Measurements from ENCODE around the gene CTDSPL.
"Not testable (repeated sequence)": the region's sequence is repeated elsewhere in the genome, so short reads cannot be mapped to it uniquely, and the experiment has no call there.

The CTDSPL gene

DNA sequence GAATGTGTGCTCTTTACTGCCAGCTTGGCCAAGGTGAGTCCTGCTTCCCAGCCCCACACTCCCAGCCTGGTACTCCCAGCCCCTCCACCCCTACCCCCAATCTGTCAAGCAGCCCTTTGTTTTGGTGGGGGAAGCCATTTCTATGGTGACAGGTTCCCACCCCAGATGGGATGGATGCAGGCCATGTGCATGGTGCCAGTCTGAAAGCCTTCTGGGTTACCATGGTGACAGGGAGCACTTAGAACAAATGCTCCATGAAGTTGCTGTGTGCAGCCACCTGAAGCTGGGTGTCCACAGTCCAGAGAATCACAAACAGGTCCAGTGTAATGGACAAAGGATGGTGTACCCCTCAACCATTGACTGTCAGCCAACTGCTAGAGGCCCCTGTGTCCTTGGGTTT lies 109.8 kb downstream of the CTDSPL start:
- no peak for DNase-seq (ENCODE audit: low read depth in 1 of 2, low spot score in 1 of 2)
- Histone ChIP-seq H3K4me3 (replicated peaks; ENCODE audit: insufficient read depth, low read length) (no peak overlapping the region), H3K27me3 (ENCODE audit: insufficient read depth, poor library complexity, severe bottlenecking) (no peaks in the 10 kb centered on the region), H3K27ac (replicated peaks) (no peak overlapping the region)
- TF ChIP-seq POLR2AphosphoS5 (IDR thresholded peaks at IDR 0.05; ENCODE audit: low read depth) (no peak), SPI1 (IDR thresholded peaks at IDR 0.05; ENCODE audit: borderline replicate concordance, low read depth) (no peak), GABPA (IDR thresholded peaks at IDR 0.05; ENCODE audit: low read depth) (no peak)
- TF ChIP-seq, protein P1, sequence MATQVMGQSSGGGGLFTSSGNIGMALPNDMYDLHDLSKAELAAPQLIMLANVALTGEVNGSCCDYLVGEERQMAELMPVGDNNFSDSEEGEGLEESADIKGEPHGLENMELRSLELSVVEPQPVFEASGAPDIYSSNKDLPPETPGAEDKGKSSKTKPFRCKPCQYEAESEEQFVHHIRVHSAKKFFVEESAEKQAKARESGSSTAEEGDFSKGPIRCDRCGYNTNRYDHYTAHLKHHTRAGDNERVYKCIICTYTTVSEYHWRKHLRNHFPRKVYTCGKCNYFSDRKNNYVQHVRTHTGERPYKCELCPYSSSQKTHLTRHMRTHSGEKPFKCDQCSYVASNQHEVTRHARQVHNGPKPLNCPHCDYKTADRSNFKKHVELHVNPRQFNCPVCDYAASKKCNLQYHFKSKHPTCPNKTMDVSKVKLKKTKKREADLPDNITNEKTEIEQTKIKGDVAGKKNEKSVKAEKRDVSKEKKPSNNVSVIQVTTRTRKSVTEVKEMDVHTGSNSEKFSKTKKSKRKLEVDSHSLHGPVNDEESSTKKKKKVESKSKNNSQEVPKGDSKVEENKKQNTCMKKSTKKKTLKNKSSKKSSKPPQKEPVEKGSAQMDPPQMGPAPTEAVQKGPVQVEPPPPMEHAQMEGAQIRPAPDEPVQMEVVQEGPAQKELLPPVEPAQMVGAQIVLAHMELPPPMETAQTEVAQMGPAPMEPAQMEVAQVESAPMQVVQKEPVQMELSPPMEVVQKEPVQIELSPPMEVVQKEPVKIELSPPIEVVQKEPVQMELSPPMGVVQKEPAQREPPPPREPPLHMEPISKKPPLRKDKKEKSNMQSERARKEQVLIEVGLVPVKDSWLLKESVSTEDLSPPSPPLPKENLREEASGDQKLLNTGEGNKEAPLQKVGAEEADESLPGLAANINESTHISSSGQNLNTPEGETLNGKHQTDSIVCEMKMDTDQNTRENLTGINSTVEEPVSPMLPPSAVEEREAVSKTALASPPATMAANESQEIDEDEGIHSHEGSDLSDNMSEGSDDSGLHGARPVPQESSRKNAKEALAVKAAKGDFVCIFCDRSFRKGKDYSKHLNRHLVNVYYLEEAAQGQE (IDR thresholded peaks at IDR 0.05; ENCODE audit: insufficient replicate concordance, low read depth), result no peak
- TF ChIP-seq, protein P2, sequence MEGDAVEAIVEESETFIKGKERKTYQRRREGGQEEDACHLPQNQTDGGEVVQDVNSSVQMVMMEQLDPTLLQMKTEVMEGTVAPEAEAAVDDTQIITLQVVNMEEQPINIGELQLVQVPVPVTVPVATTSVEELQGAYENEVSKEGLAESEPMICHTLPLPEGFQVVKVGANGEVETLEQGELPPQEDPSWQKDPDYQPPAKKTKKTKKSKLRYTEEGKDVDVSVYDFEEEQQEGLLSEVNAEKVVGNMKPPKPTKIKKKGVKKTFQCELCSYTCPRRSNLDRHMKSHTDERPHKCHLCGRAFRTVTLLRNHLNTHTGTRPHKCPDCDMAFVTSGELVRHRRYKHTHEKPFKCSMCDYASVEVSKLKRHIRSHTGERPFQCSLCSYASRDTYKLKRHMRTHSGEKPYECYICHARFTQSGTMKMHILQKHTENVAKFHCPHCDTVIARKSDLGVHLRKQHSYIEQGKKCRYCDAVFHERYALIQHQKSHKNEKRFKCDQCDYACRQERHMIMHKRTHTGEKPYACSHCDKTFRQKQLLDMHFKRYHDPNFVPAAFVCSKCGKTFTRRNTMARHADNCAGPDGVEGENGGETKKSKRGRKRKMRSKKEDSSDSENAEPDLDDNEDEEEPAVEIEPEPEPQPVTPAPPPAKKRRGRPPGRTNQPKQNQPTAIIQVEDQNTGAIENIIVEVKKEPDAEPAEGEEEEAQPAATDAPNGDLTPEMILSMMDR (IDR thresholded peaks at IDR 0.05; ENCODE audit: insufficient read depth, low read length), result no peak

DNA sequence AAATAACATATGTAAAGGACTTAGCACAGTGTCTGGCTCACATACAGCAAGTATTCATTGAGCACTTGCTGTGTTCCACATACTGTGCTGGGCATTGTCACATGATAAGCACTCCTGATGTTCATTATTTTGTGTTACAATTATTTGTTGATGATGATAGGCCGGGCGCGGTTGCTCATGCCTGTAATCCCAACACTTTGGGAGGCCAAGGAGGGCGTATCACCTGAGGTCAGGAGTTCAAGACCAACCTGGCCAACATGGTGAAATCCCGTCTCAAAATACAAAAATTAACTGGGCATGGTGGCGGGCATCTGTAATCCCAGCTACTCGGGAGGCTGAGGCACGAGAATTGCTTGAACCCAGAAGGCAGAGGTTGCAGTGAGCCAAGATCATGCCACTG lies 110.4 kb downstream of the CTDSPL start:
- not testable (repeated sequence) for H3K27ac ChIP-seq (replicated peaks); H3K27me3 ChIP-seq (ENCODE audit: insufficient read depth, poor library complexity, severe bottlenecking); DNase-seq (ENCODE audit: low read depth in 1 of 2, low spot score in 1 of 2); H3K4me3 ChIP-seq (replicated peaks; ENCODE audit: insufficient read depth, low read length)

DNA sequence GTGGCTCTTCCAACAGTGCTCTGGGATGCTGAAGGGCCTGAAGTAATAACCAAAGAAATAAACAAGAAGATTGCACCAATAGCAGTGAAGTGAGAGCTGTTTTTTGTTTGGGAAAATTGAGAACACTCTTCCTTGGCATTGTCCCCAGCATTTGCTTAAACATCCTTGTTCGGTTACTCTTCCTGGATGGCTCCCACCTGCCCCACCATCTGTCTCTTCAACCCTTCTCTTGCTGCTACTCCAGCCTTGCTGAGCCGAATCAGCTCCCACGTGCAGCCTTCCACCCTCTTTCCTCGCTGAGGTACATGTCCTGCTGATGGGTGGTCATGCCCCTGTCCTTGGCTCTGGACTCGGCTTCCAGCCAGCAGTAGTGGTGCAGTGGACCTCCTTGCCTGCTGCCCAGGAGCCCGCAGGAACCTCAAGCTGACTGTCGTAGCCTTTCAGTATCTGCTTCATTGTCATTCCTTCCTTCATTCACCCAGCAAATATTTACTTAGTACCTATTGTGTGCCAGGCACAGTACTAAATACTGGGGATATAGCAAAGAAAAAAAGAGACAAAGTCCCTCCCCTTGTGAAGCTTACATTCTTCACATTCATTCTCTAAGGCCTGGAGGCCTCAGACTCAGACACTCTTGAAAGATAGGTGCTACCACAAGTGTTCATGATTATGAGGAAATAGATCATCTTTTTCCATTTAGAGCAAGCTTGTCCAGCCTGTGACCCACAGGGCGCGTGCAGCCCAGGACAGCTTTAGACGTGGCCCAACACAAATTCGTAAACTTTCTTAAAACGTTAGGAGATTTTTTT lies 111.8 kb downstream of the CTDSPL start:
- TF ChIP-seq, protein P1 (IDR thresholded peaks at IDR 0.05; ENCODE audit: insufficient replicate concordance, low read depth), result no peak
- TF ChIP-seq POLR2AphosphoS5 (IDR thresholded peaks at IDR 0.05; ENCODE audit: low read depth), result no peak
- TF ChIP-seq SPI1 (IDR thresholded peaks at IDR 0.05; ENCODE audit: borderline replicate concordance, low read depth), result no peak
- no peak for TF ChIP-seq GABPA (IDR thresholded peaks at IDR 0.05; ENCODE audit: low read depth)
- TF ChIP-seq, protein P2 (IDR thresholded peaks at IDR 0.05; ENCODE audit: insufficient read depth, low read length), result no peak
- no peak for DNase-seq (ENCODE audit: low read depth in 1 of 2, low spot score in 1 of 2)
- no peak overlapping the region for H3K4me3 ChIP-seq (replicated peaks; ENCODE audit: insufficient read depth, low read length)
- no peak overlapping the region for H3K27ac ChIP-seq (replicated peaks)
- no peaks in the 10 kb centered on the region for H3K27me3 ChIP-seq (ENCODE audit: insufficient read depth, poor library complexity, severe bottlenecking)

DNA sequence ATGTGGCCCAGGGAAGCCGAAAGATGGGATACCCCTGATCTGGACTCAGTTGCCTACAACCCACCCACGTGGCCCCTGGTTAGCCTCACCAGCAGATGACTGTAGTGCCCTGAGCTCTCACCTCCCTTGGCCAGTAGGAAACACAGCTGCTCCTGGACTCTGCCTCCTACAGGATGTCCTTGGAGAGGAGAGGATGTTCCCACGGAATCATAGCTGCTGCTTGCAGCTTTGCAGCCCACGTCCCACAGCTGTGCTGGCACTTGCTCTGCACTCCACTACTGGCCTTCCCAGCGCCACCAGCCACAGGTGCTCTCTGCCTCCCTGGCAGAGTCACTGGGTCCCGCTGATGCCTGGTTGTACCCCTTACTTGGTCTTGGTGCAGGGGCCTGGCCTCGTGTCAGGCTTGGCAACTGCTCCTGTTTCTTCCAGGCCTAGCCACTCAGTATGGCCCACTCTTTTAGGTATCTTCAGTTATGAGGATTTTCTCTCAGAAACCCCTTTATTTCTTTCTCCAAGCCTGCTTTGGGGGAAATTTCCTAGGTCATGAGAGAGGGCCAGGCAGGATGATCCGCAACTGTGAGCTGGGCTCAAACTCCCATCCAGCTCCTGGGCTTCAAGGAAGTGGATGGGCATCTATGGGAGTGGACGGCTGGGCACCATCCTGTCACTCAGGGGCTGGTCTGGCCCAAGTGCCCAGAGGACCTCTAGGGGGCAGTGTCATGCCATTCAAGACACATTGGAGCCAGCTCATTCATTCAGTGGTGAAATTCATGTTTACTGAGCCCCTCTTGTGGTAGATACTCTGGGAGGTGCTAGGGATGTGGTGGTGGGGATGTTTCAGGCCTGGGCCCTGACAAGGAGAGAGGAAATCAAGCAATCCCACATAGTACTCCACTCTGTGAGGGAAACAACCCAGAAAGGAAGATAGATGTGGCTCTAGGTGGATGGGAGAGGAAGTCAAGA lies 112.7 kb downstream of the CTDSPL start:
- peak; percentile 49 to 75 for DNase-seq (ENCODE audit: low read depth in 1 of 2, low spot score in 1 of 2)
- no peak overlapping the region for H3K27ac ChIP-seq (replicated peaks)
- H3K4me3 ChIP-seq (replicated peaks; ENCODE audit: insufficient read depth, low read length), result no peak overlapping the region
- TF ChIP-seq POLR2AphosphoS5 (IDR thresholded peaks at IDR 0.05; ENCODE audit: low read depth), result no peak
- TF ChIP-seq, protein P2 (IDR thresholded peaks at IDR 0.05; ENCODE audit: insufficient read depth, low read length), result peak; percentile 97
- H3K27me3 ChIP-seq (ENCODE audit: insufficient read depth, poor library complexity, severe bottlenecking), result no peaks in the 10 kb centered on the region

Measured in HL-60 (cell line).